HepG2 (cell line): ENCODE data around the gene BEGAIN.

ENCODE experiments used
- KDM3A ChIP-seq: IDR thresholded peaks from 2 replicates; pipeline ENCODE4 v1.6.1; 2018; ENCODE audit warnings: low read depth, missing compliant biosample characterization
- POLR2A ChIP-seq, 2 experiments: IDR thresholded peaks; 2 replicates each; pipeline ENCODE4 v1.6.1; 2011; ENCODE audit warnings: low read depth in 2 of 2, low read length in 2 of 2, mild to moderate bottlenecking in 1 of 2, moderate library complexity in 1 of 2; ENCODE audit not compliant: insufficient read depth in 1 of 2
- POLR2AphosphoS5 ChIP-seq: IDR thresholded peaks from 2 replicates; pipeline ENCODE4 v1.6.1; 2012; ENCODE audit warnings: low read depth, low read length
- RELA ChIP-seq: sonication (generic); formaldehyde crosslinking; IDR thresholded peaks from 2 replicates; pipeline ENCODE4 v1.4.0; 2020; ENCODE audit warnings: missing genetic modification reagents
- THAP8 ChIP-seq: sonication (generic); formaldehyde crosslinking; IDR thresholded peaks from 2 replicates; pipeline ENCODE4 v1.5.1; 2020; ENCODE audit warnings: missing genetic modification reagents, mild to moderate bottlenecking, borderline replicate concordance
- ZBTB49 ChIP-seq: sonication (generic); formaldehyde crosslinking; IDR thresholded peaks from 2 replicates; pipeline ENCODE4 v1.4.0; 2020; ENCODE audit warnings: missing genetic modification reagents, borderline replicate concordance
- TF ChIP-seq, protein P1 (sequence below): sonication (generic); formaldehyde crosslinking; IDR thresholded peaks from 2 replicates; pipeline ENCODE4 v1.4.0; 2020; ENCODE audit warnings: missing genetic modification reagents
- TF ChIP-seq, protein P2 (sequence below): sonication (generic); formaldehyde crosslinking; IDR thresholded peaks from 2 replicates; pipeline ENCODE4 v1.5.0; 2020; ENCODE audit warnings: mild to moderate bottlenecking, missing genetic modification reagents, moderate library complexity

DNA sequence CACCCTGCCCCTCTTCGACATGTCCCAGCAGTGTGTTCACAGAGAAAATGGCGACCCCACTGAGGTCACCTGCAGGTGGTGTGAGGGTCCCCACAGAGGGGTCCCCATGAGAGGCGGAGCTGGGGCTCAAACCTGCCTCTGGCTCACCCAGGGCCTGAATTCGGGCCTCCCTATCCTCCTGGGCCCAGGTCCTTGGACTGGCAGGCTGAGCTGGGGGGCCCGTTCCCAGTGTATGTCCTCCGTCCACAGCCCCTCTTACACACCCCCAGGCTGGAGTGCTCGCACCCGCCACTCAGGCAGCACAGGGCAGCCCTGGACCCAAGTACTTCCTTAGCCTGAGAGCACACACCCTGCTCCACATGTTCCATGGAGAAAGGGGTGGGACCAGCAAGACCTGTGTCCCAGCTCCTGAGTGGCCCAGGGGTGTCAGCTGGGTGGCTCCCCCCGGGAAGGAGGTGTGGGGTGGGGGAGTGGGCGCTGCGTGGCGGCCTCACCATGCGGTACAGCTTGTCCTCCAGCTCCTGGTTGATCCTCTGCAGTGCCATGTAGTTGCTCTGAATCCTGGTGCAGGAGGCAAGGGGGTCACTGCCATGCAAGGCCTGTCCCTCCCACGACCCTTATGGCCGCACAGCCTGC, 42.6 kb downstream of the BEGAIN start:
- no peak for TF ChIP-seq ZBTB49 (CRISPR knock-in tag)
- TF ChIP-seq KDM3A = no peak
- TF ChIP-seq POLR2A (IDR thresholded peaks at IDR 0.05; ENCODE audit: insufficient read depth in 1 of 2, low read depth in 2 of 2, low read length in 2 of 2) = no peak
- TF ChIP-seq, protein P1, sequence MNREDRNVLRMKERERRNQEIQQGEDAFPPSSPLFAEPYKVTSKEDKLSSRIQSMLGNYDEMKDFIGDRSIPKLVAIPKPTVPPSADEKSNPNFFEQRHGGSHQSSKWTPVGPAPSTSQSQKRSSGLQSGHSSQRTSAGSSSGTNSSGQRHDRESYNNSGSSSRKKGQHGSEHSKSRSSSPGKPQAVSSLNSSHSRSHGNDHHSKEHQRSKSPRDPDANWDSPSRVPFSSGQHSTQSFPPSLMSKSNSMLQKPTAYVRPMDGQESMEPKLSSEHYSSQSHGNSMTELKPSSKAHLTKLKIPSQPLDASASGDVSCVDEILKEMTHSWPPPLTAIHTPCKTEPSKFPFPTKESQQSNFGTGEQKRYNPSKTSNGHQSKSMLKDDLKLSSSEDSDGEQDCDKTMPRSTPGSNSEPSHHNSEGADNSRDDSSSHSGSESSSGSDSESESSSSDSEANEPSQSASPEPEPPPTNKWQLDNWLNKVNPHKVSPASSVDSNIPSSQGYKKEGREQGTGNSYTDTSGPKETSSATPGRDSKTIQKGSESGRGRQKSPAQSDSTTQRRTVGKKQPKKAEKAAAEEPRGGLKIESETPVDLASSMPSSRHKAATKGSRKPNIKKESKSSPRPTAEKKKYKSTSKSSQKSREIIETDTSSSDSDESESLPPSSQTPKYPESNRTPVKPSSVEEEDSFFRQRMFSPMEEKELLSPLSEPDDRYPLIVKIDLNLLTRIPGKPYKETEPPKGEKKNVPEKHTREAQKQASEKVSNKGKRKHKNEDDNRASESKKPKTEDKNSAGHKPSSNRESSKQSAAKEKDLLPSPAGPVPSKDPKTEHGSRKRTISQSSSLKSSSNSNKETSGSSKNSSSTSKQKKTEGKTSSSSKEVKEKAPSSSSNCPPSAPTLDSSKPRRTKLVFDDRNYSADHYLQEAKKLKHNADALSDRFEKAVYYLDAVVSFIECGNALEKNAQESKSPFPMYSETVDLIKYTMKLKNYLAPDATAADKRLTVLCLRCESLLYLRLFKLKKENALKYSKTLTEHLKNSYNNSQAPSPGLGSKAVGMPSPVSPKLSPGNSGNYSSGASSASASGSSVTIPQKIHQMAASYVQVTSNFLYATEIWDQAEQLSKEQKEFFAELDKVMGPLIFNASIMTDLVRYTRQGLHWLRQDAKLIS (CRISPR knock-in tag) = no peak
- no peak for TF ChIP-seq RELA (CRISPR knock-in tag)
- TF ChIP-seq THAP8 = no peak
- no peak for TF ChIP-seq POLR2AphosphoS5
- TF ChIP-seq, protein P2, sequence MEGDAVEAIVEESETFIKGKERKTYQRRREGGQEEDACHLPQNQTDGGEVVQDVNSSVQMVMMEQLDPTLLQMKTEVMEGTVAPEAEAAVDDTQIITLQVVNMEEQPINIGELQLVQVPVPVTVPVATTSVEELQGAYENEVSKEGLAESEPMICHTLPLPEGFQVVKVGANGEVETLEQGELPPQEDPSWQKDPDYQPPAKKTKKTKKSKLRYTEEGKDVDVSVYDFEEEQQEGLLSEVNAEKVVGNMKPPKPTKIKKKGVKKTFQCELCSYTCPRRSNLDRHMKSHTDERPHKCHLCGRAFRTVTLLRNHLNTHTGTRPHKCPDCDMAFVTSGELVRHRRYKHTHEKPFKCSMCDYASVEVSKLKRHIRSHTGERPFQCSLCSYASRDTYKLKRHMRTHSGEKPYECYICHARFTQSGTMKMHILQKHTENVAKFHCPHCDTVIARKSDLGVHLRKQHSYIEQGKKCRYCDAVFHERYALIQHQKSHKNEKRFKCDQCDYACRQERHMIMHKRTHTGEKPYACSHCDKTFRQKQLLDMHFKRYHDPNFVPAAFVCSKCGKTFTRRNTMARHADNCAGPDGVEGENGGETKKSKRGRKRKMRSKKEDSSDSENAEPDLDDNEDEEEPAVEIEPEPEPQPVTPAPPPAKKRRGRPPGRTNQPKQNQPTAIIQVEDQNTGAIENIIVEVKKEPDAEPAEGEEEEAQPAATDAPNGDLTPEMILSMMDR = no peak
